ENCODE measurements around the gene XG.

Gene XG

GRCh38 chrX:2823795-2824386 is 72.1 kb downstream of the XG start:
- no peak for DNase-seq

GRCh38 chrX:2824886-2825285 is 73.0 kb downstream of the XG start:
- no peak for DNase-seq

GRCh38 chrX:2828344-2828958 is 76.6 kb downstream of the XG start, which contains the start of gene GYG2:
Gene GYG2, plus strand, starts transcription at chrX:2828930. Its CDS starts 1,259 bp downstream, at chrX:2830189.
- no peak for DNase-seq

GRCh38 chrX:2828959-2829411 is 77.1 kb downstream of the XG start:
- no peak for DNase-seq

GRCh38 chrX:2829469-2830246 is 77.8 kb downstream of the XG start:
- DNase-seq = no peak

GRCh38 chrX:2831471-2832228 is 79.8 kb downstream of the XG start:
- DNase-seq = no peak

- DNase-seq = no peak
Measured at GRCh38 chrX:2837961-2838360, 86.1 kb downstream of the XG start.

- DNase-seq = no peak
Measured at GRCh38 chrX:2840961-2841360, 89.1 kb downstream of the XG start.

- no peak for DNase-seq
Measured at GRCh38 chrX:2841537-2841936, 89.7 kb downstream of the XG start.

GRCh38 chrX:2846992-2847391 is 95.2 kb downstream of the XG start:
- DNase-seq = no peak

GRCh38 chrX:2848871-2849301 is 97.0 kb downstream of the XG start:
- DNase-seq = no peak

GRCh38 chrX:2854918-2855317 is 103.1 kb downstream of the XG start:
- DNase-seq = no peak

- DNase-seq = no peak
Measured at GRCh38 chrX:2855761-2856160, 103.9 kb downstream of the XG start.

- no peak for DNase-seq
Measured at GRCh38 chrX:2857566-2857965, 105.7 kb downstream of the XG start.

- DNase-seq = no peak
Measured at GRCh38 chrX:2859197-2859797, 107.5 kb downstream of the XG start.

GRCh38 chrX:2862404-2862803 is 110.6 kb downstream of the XG start:
- no peak for DNase-seq

GRCh38 chrX:2863646-2864045 is 111.8 kb downstream of the XG start:
- no peak for DNase-seq

Data from RPMI8226 (cell line).